ENCODE measurements around the gene BCL11A. TPM values are rescaled to one million over a fixed set of nuclear protein-coding genes. Genes with fewer than 3 reads are reported as not detected.
A peak's percentile ranks its signal among the peaks of the same experiment; 100 is the strongest.

BCL11A gene
- total RNA-seq, 1 donor from 2014 or later, result 142 TPM

DNA sequence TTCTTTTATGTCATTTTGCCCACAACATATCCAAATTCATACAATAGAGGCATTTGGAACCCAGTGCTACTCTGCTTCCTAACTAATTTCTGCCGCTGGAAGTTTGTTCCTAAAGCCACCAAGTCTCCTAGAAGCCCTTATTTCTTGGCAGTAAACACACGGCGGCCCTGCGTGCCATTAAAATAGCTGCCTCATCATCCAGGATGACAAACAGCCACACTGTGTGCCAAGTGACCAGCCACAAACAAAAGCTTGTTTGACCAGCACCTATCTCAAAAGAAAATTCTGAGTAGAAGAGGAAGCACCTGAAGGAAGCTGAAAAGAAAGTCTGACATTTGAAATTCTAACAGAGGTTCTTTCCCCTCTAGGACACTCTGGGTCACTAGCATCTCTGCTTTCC, 64.2 kb downstream of the BCL11A start:
- Mint-ChIP-seq H3K36me3 (peaks cover 11% of the 10 kb centered on the region), H3K27ac (peak overlapping the region; percentile 47), H3K4me1 (peaks cover 25% of the 10 kb centered on the region), H3K9me3 (no peaks in the 10 kb centered on the region), H3K27me3 (ENCODE audit: low read depth) (no peaks in the 10 kb centered on the region), H3K4me3 (no peak overlapping the region)
- DNase-seq (ENCODE audit: low spot score in 2 of 2, unreplicated experiment in 2 of 2), result no peak
- TF ChIP-seq, protein P1, sequence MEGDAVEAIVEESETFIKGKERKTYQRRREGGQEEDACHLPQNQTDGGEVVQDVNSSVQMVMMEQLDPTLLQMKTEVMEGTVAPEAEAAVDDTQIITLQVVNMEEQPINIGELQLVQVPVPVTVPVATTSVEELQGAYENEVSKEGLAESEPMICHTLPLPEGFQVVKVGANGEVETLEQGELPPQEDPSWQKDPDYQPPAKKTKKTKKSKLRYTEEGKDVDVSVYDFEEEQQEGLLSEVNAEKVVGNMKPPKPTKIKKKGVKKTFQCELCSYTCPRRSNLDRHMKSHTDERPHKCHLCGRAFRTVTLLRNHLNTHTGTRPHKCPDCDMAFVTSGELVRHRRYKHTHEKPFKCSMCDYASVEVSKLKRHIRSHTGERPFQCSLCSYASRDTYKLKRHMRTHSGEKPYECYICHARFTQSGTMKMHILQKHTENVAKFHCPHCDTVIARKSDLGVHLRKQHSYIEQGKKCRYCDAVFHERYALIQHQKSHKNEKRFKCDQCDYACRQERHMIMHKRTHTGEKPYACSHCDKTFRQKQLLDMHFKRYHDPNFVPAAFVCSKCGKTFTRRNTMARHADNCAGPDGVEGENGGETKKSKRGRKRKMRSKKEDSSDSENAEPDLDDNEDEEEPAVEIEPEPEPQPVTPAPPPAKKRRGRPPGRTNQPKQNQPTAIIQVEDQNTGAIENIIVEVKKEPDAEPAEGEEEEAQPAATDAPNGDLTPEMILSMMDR (IDR thresholded peaks at IDR 0.05; ENCODE audit: unreplicated experiment), result no peak

DNA sequence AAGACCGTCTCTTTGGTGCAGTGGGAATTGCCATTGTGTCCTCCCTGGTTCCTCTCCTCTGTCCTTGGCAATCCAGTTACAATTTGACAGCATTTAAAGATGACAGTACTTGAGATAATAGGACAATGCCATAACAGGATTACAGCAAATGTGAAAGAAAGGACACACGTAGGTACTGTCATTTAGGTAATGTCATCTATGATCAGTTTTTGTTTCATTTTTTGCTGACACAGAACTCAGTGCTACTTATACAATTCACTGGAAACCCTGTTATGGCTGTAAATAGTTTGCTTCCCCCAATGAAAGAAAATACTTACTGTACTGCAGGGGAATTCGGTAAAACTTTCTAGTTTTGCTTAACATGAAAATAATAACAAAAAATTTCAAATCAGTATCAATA, 65.2 kb downstream of the BCL11A start:
- H3K4me1 Mint-ChIP-seq, result peaks cover 27% of the 10 kb centered on the region
- H3K9me3 Mint-ChIP-seq, result no peaks in the 10 kb centered on the region
- TF ChIP-seq, protein P1 (IDR thresholded peaks at IDR 0.05; ENCODE audit: unreplicated experiment), result no peak
- no peak overlapping the region for H3K4me3 Mint-ChIP-seq
- DNase-seq (ENCODE audit: low spot score in 2 of 2, unreplicated experiment in 2 of 2), result no peak
- no peaks in the 10 kb centered on the region for H3K27me3 Mint-ChIP-seq (ENCODE audit: low read depth)
- peak overlapping the region; percentile 43 for H3K27ac Mint-ChIP-seq
- peaks cover 11% of the 10 kb centered on the region for H3K36me3 Mint-ChIP-seq

DNA sequence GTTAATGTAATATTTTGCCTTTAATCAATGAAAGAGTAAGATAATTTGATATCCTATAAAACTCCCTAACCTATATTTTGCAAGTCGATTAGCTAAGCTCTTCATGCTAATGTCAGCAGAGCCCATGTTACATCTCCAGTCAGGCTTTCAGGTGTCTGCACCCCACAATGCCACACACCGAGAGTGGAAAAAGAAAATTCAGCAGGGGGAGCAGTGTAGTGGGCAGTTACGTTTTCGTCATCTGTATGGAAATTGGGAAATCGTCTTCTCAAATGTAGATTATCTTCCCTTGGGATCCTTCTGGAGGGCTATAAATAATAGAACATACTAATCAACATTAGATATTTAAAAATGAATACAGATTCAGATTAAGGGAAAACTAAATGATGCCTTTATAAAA, 66.3 kb downstream of the BCL11A start:
- H3K4me1 Mint-ChIP-seq, result peaks cover 38% of the 10 kb centered on the region
- H3K27me3 Mint-ChIP-seq (ENCODE audit: low read depth), result no peaks in the 10 kb centered on the region
- no peak for DNase-seq (ENCODE audit: low spot score in 2 of 2, unreplicated experiment in 2 of 2)
- H3K4me3 Mint-ChIP-seq, result no peak overlapping the region
- H3K9me3 Mint-ChIP-seq, result no peaks in the 10 kb centered on the region
- TF ChIP-seq, protein P1 (IDR thresholded peaks at IDR 0.05; ENCODE audit: unreplicated experiment), result no peak
- peaks cover 8% of the 10 kb centered on the region for H3K36me3 Mint-ChIP-seq
- H3K27ac Mint-ChIP-seq, result peak overlapping the region; percentile 79

DNA sequence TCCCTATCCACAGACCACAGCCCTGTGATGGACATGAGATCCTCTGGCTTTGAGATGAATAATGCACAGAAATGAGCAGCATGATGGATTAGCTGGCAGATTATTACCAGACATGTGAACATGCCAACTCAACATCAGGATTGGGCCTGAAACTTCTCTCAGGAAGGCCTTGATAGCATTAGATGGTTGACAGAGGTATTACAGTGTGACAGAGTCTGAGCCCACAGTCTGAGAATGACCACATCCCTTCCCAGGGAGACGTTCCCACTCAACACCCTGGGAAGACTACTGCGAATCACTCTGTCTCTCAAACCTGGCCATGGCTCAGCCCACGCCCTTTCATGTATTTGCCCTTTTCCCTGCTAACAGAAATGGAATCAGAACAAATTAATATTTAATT, 66.9 kb downstream of the BCL11A start:
- no peaks in the 10 kb centered on the region for H3K9me3 Mint-ChIP-seq
- no peak overlapping the region for H3K4me3 Mint-ChIP-seq
- DNase-seq (ENCODE audit: low spot score in 2 of 2, unreplicated experiment in 2 of 2), result no peak
- H3K27ac Mint-ChIP-seq, result peak overlapping the region; percentile 41
- H3K36me3 Mint-ChIP-seq, result peaks cover 5% of the 10 kb centered on the region
- peaks cover 45% of the 10 kb centered on the region for H3K4me1 Mint-ChIP-seq
- no peaks in the 10 kb centered on the region for H3K27me3 Mint-ChIP-seq (ENCODE audit: low read depth)
- TF ChIP-seq, protein P1 (IDR thresholded peaks at IDR 0.05; ENCODE audit: unreplicated experiment), result no peak

DNA sequence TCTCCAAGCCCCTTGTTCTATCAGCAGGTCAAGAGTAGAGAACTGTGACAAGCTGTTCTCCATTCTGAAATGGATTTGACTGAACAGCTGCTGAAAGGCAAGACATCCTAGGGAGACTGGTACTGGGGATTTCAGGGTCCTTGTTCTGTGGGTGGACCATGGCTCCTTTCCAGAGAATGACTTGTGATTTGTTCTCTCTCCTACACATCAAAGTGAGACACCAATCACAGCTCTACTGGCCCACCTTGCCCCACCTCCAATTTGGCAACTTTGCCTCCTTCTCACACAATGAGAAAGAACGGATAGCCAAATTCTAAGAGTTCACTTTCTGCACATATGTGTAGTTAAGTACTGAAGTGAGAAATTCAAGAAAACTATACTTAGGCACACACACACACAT, 67.4 kb downstream of the BCL11A start:
- H3K9me3 Mint-ChIP-seq, result no peaks in the 10 kb centered on the region
- peak overlapping the region; percentile 64 for H3K27ac Mint-ChIP-seq
- TF ChIP-seq, protein P1 (IDR thresholded peaks at IDR 0.05; ENCODE audit: unreplicated experiment), result no peak
- no peaks in the 10 kb centered on the region for H3K27me3 Mint-ChIP-seq (ENCODE audit: low read depth)
- peaks cover 49% of the 10 kb centered on the region for H3K4me1 Mint-ChIP-seq
- no peak overlapping the region for H3K4me3 Mint-ChIP-seq
- H3K36me3 Mint-ChIP-seq, result peaks cover 4% of the 10 kb centered on the region
- no peak for DNase-seq (ENCODE audit: low spot score in 2 of 2, unreplicated experiment in 2 of 2)

DNA sequence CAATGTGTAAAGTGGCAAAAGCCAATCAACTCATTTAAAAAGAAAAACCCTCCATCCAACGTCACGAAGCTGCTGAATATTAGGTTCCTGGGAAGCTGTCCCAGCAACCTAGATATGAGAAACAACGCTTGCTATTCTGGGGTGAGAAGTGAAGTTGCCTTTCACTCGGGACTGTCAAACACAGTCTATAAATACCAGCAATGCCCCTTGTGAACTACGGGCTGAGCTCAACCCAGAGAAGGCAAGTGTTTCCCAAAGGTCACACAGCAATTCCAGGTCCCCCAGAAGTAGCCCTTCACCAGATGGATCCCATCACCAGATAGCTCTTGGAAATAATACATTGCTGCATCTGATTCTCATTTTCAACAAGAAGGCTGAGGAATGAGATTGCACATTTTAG, 67.9 kb downstream of the BCL11A start:
- Mint-ChIP-seq H3K27ac (peak overlapping the region; percentile 64), H3K27me3 (ENCODE audit: low read depth) (no peaks in the 10 kb centered on the region), H3K4me3 (no peak overlapping the region), H3K4me1 (peaks cover 55% of the 10 kb centered on the region), H3K9me3 (no peaks in the 10 kb centered on the region), H3K36me3 (peaks cover under 1% of the 10 kb centered on the region)
- DNase-seq (ENCODE audit: low spot score in 2 of 2, unreplicated experiment in 2 of 2), result no peak
- TF ChIP-seq, protein P1 (IDR thresholded peaks at IDR 0.05; ENCODE audit: unreplicated experiment), result no peak
